GM18868 (cell line): ENCODE measurements around the gene DNM3.
"Not testable (repeated sequence)": the region's sequence is repeated elsewhere in the genome, so short reads cannot be mapped to it uniquely, and the experiment has no call there.

Experiments used
- ATAC-seq: cut with Tn5 transposase; IDR thresholded peaks from one replicate; pipeline ENCODE4 v1.9.1; 2021; ENCODE audit warnings: mild to moderate bottlenecking, moderate library complexity; ENCODE audit not compliant: unreplicated experiment

The DNM3 gene

GRCh38 chr1:172345077-172345476 is 503.8 kb downstream of the DNM3 start:
- no peak for ATAC-seq

- no peak for ATAC-seq
These were observed 506.1 kb downstream of the DNM3 start for GRCh38 chr1:172347416-172347815.

- ATAC-seq: no peak
These were observed 509.6 kb downstream of the DNM3 start for GRCh38 chr1:172350856-172351255.

GRCh38 chr1:172351346-172351745 is 510.0 kb downstream of the DNM3 start:
- ATAC-seq: no peak

- no peak for ATAC-seq
These were observed 510.5 kb downstream of the DNM3 start for GRCh38 chr1:172351754-172352161.

- ATAC-seq: no peak
These were observed 511.1 kb downstream of the DNM3 start for GRCh38 chr1:172352435-172352834.

GRCh38 chr1:172354291-172355274 is 513.3 kb downstream of the DNM3 start:
- no peak for ATAC-seq

GRCh38 chr1:172356620-172357019 is 515.3 kb downstream of the DNM3 start:
- no peak for ATAC-seq

GRCh38 chr1:172357753-172358385 is 516.6 kb downstream of the DNM3 start:
- ATAC-seq: peak; percentile 9

- no peak for ATAC-seq
These were observed 518.2 kb downstream of the DNM3 start for GRCh38 chr1:172359491-172359999.

- no peak for ATAC-seq
These were observed 519.2 kb downstream of the DNM3 start for GRCh38 chr1:172360511-172360910.

- no peak for ATAC-seq
These were observed 519.7 kb downstream of the DNM3 start for GRCh38 chr1:172360985-172361384.

- ATAC-seq: no peak
These were observed 522.6 kb downstream of the DNM3 start for GRCh38 chr1:172363852-172364251.

- ATAC-seq: not testable (repeated sequence)
These were observed 530.3 kb downstream of the DNM3 start for GRCh38 chr1:172371646-172372045.

GRCh38 chr1:172373864-172374263 is 532.6 kb downstream of the DNM3 start:
- ATAC-seq: no peak

GRCh38 chr1:172375211-172375631 is 533.9 kb downstream of the DNM3 start:
- ATAC-seq: no peak

- ATAC-seq: no peak
These were observed 535.1 kb downstream of the DNM3 start for GRCh38 chr1:172376431-172376830.

- ATAC-seq: no peak
These were observed 536.3 kb downstream of the DNM3 start for GRCh38 chr1:172377565-172377964.

- no peak for ATAC-seq
These were observed 536.9 kb downstream of the DNM3 start for GRCh38 chr1:172378109-172378760.

- ATAC-seq: peak; percentile 90
These were observed 539.3 kb downstream of the DNM3 start for GRCh38 chr1:172380441-172381244.
